HG03045 (cell line): ENCODE results near the gene NPDC1.
A peak's percentile ranks its signal among the peaks of the same experiment; 100 is the strongest.

ENCODE experiments used
- ATAC-seq: cut with Tn5 transposase; IDR thresholded peaks from one replicate; pipeline ENCODE4 v1.9.1; 2021; ENCODE audit warnings: mild to moderate bottlenecking, moderate library complexity; ENCODE audit not compliant: unreplicated experiment

NPDC1 gene

GRCh38 chr9:137046088-137046787 lies at the start of gene NPDC1:
TSS of gene NPDC1 (minus strand) at chr9:137046177. CDS start at chr9:137045989, 188 bp downstream.
- no peak for ATAC-seq

- no peak for ATAC-seq
Observed at GRCh38 chr9:137089232-137089947, 43.4 kb upstream of the NPDC1 start.

GRCh38 chr9:137088121-137088520 lies 42.1 kb upstream of the NPDC1 start:
- no peak for ATAC-seq

- peak; percentile 2 for ATAC-seq
Observed at GRCh38 chr9:137087409-137087925, 41.5 kb upstream of the NPDC1 start.

- ATAC-seq: peak; percentile 82
Observed at GRCh38 chr9:137086531-137087408, 40.8 kb upstream of the NPDC1 start, which contains the start of gene MAN1B1. TSS of gene MAN1B1 (plus strand) at chr9:137086985. CDS start at chr9:137087000, 15 bp downstream.

GRCh38 chr9:137085920-137086530 lies 40.0 kb upstream of the NPDC1 start:
- ATAC-seq: peak; percentile 14

- no peak for ATAC-seq
Observed at GRCh38 chr9:137084526-137084925, 38.5 kb upstream of the NPDC1 start.

GRCh38 chr9:137083394-137084004 lies 37.5 kb upstream of the NPDC1 start:
- ATAC-seq: no peak

- no peak for ATAC-seq
Observed at GRCh38 chr9:137082925-137083290, 36.9 kb upstream of the NPDC1 start.

GRCh38 chr9:137082222-137082924 lies 36.4 kb upstream of the NPDC1 start:
- ATAC-seq: no peak

GRCh38 chr9:137080260-137081122 lies 34.5 kb upstream of the NPDC1 start:
- no peak for ATAC-seq

- no peak for ATAC-seq
Observed at GRCh38 chr9:137079401-137079787, 33.4 kb upstream of the NPDC1 start.

GRCh38 chr9:137078701-137079400 lies 32.9 kb upstream of the NPDC1 start:
- ATAC-seq: no peak

- ATAC-seq: peak; percentile 10
Observed at GRCh38 chr9:137077758-137078693, 32.0 kb upstream of the NPDC1 start.

GRCh38 chr9:137077010-137077747 lies 31.2 kb upstream of the NPDC1 start, which contains the start of gene UAP1L1:
TSS of gene UAP1L1 (plus strand) at chr9:137077517. CDS start at chr9:137077533, 16 bp downstream.
- peak; percentile 45 for ATAC-seq

- ATAC-seq: peak; percentile 4
Observed at GRCh38 chr9:137076636-137077009, 30.6 kb upstream of the NPDC1 start.
